IMR-90 (cell line): ENCODE data around the gene CYFIP1.

Experiments
- CEBPB ChIP-seq: IDR thresholded peaks from 2 replicates; pipeline ENCODE4 v1.6.1; 2012; ENCODE audit warnings: low read depth, low read length, improper control_type of control experiment
- CHD1 ChIP-seq: IDR thresholded peaks from 2 replicates; pipeline ENCODE4 v1.6.1; 2012; ENCODE audit warnings: low read depth, low read length, improper control_type of control experiment
- POLR2A ChIP-seq: IDR thresholded peaks from 2 replicates; pipeline ENCODE4 v1.6.1; 2012; ENCODE audit warnings: mild to moderate bottlenecking, low read depth, low read length
- RAD21 ChIP-seq: IDR thresholded peaks from 2 replicates; pipeline ENCODE4 v1.6.1; 2012; ENCODE audit warnings: low read length, improper control_type of control experiment
- RCOR1 ChIP-seq: IDR thresholded peaks from 2 replicates; pipeline ENCODE4 v1.6.1; 2012; ENCODE audit warnings: mild to moderate bottlenecking, low read length, improper control_type of control experiment; ENCODE audit not compliant: insufficient replicate concordance
- SMC3 ChIP-seq: fragments of 150-350 bp; IDR thresholded peaks from 2 replicates; pipeline ENCODE4 v1.6.1; 2016; ENCODE audit warnings: low read depth, mild to moderate bottlenecking, antibody characterized with exemption, low read length, moderate library complexity
- TF ChIP-seq, protein P1 (sequence below): conservative IDR thresholded peaks from 2 replicates; pipeline ENCODE4 v1.5.1; 2012; ENCODE audit warnings: mild to moderate bottlenecking, low read depth, low read length, improper control_type of control experiment
- TF ChIP-seq, protein P2 (sequence below): fragments of 150-350 bp; IDR thresholded peaks from 2 replicates; pipeline ENCODE4 v1.6.1; 2017; ENCODE audit warnings: mild to moderate bottlenecking, antibody characterized with exemption, low read length, low read depth

DNA sequence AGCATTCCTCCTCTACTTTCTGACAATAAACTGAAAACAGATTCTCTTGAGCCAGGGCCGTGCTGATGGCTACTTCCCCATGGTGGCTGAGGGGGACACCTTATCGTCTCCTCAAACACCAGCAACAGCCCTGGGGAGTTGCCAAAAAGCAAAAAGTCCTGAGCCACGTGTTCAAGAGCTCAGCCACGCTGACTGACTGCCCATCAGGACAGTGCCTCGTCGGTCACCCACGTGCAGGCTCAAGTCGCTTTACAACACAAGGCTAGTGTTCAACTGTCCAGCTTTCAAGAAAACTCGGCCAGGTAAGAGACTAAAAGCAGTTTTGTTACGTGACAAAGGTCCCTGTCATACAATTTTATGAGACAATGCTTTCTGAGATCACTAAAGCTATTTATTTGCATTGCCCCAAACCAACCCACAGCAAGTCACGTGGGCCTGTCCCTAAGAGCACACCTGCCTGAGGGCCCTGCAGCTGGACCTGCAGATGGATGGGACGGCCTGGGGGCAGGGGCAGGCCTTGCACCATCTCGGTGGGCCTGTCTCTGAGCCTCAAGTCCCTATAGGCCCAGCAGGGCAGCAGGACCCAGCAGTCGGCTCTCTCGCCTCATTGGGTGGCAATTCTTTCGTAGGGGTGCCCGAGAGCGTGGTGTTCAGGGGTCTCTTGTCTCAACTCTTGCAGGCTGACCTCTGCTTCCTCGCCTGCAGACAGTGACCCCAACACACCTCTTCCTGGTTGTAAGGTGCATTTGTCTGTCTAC, 99.0 kb downstream of the CYFIP1 start:
- TF ChIP-seq CHD1, result no peak
- TF ChIP-seq, protein P1, sequence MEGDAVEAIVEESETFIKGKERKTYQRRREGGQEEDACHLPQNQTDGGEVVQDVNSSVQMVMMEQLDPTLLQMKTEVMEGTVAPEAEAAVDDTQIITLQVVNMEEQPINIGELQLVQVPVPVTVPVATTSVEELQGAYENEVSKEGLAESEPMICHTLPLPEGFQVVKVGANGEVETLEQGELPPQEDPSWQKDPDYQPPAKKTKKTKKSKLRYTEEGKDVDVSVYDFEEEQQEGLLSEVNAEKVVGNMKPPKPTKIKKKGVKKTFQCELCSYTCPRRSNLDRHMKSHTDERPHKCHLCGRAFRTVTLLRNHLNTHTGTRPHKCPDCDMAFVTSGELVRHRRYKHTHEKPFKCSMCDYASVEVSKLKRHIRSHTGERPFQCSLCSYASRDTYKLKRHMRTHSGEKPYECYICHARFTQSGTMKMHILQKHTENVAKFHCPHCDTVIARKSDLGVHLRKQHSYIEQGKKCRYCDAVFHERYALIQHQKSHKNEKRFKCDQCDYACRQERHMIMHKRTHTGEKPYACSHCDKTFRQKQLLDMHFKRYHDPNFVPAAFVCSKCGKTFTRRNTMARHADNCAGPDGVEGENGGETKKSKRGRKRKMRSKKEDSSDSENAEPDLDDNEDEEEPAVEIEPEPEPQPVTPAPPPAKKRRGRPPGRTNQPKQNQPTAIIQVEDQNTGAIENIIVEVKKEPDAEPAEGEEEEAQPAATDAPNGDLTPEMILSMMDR, result no peak
- TF ChIP-seq CEBPB, result no peak
- TF ChIP-seq POLR2A, result no peak
- TF ChIP-seq, protein P2, sequence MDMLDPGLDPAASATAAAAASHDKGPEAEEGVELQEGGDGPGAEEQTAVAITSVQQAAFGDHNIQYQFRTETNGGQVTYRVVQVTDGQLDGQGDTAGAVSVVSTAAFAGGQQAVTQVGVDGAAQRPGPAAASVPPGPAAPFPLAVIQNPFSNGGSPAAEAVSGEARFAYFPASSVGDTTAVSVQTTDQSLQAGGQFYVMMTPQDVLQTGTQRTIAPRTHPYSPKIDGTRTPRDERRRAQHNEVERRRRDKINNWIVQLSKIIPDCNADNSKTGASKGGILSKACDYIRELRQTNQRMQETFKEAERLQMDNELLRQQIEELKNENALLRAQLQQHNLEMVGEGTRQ, result no peak
- TF ChIP-seq RAD21, result no peak
- TF ChIP-seq SMC3, result no peak
- no peak for TF ChIP-seq RCOR1
